NB4 (cell line): ENCODE results near the gene GZMM.

Experiments
- MYC ChIP-seq: IDR thresholded peaks from 2 replicates; pipeline ENCODE4 v1.6.1; 2011; ENCODE audit warnings: low read depth, low read length
- POLR2A ChIP-seq: IDR thresholded peaks from 2 replicates; pipeline ENCODE4 v1.6.1; 2011; ENCODE audit warnings: mild to moderate bottlenecking; ENCODE audit not compliant: insufficient read length; ENCODE audit errors: extremely low read depth
- TF ChIP-seq, protein P1 (sequence below): IDR thresholded peaks from one replicate; pipeline ENCODE4 v1.5.1; 2012; ENCODE audit warnings: low read depth, low read length

DNA sequence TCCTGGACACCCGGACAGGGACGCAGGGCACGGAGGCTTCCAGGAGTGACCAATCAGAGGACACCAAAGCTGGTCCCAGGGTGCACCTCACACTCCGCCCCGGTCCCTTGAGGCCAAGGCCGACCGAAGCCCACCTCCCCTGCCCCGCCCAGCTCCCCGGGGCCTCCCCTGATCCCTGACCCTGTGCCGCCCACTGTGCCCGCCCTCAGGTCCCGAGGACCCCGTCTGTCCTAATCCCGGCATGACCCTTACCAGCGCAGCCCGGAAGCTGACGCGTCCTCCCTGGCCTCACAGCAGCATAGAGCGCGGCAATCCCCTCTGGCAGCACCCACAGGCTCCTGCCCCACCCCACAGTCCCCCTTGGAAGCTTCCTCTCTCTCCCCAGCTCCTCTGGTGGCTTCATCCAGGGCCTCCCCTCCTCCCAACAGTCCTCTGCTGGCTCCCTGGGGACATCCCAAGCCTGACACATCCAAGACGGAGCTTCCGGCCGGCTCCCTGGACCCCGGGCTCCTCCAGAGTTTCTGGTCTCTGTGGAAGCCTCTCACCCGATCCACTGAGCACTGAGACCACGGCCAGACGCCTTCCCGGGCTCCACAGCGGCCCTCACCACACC is 19.7 kb upstream of the GZMM start:
- TF ChIP-seq, protein P1, sequence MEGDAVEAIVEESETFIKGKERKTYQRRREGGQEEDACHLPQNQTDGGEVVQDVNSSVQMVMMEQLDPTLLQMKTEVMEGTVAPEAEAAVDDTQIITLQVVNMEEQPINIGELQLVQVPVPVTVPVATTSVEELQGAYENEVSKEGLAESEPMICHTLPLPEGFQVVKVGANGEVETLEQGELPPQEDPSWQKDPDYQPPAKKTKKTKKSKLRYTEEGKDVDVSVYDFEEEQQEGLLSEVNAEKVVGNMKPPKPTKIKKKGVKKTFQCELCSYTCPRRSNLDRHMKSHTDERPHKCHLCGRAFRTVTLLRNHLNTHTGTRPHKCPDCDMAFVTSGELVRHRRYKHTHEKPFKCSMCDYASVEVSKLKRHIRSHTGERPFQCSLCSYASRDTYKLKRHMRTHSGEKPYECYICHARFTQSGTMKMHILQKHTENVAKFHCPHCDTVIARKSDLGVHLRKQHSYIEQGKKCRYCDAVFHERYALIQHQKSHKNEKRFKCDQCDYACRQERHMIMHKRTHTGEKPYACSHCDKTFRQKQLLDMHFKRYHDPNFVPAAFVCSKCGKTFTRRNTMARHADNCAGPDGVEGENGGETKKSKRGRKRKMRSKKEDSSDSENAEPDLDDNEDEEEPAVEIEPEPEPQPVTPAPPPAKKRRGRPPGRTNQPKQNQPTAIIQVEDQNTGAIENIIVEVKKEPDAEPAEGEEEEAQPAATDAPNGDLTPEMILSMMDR: no peak
- TF ChIP-seq POLR2A: no peak
- TF ChIP-seq MYC: no peak
